K562 (cell line): ENCODE results near the gene LIFR. TPM values are rescaled to one million over a fixed set of nuclear protein-coding genes. Genes with fewer than 3 reads are reported as not detected.

Experiments used
- BACH1 ChIP-seq: fragments of 200-800 bp; sonication (Bioruptor generic); IDR thresholded peaks from 2 replicates; pipeline ENCODE4 v1.6.1; 2016; ENCODE audit warnings: missing genetic modification characterization, missing compliant biosample characterization
- DMBX1 ChIP-seq: fragments of 250-450 bp; sonication (Bioruptor Pico); IDR thresholded peaks from 2 replicates; pipeline ENCODE4 v1.8.0; 2022; ENCODE audit warnings: inconsistent platforms, mild to moderate bottlenecking, moderate library complexity, borderline replicate concordance
- RBM17 ChIP-seq: fragments of 200-400 bp; formaldehyde crosslinking; IDR thresholded peaks from 2 replicates; pipeline ENCODE4 v1.6.1; 2017; ENCODE audit warnings: low read depth, mild to moderate bottlenecking, low read length, borderline replicate concordance
- TSHZ1 ChIP-seq: fragments of 250-450 bp; sonication (Bioruptor Pico); IDR thresholded peaks from 2 replicates; pipeline ENCODE4 v1.4.0; 2020; ENCODE audit warnings: mild to moderate bottlenecking, moderate library complexity
- VEZF1 ChIP-seq: fragments of 200-800 bp; sonication (Bioruptor generic); IDR thresholded peaks from 2 replicates; pipeline ENCODE4 v1.6.1; 2017; ENCODE audit warnings: missing genetic modification characterization, missing compliant biosample characterization
- ZFPM2 ChIP-seq: fragments of 250-450 bp; sonication (Bioruptor Pico); IDR thresholded peaks from 2 replicates; pipeline ENCODE4 v1.5.1; 2022; ENCODE audit warnings: mild to moderate bottlenecking
- ZNF165 ChIP-seq: fragments of 250-450 bp; sonication (Bioruptor Pico); IDR thresholded peaks from 2 replicates; pipeline ENCODE4 v1.4.0; 2020; ENCODE audit warnings: borderline replicate concordance
- ZNF407 ChIP-seq: fragments of 450-650 bp; IDR thresholded peaks from 2 replicates; pipeline ENCODE4 v1.6.1; 2016; ENCODE audit warnings: low read depth
- polyA plus RNA-seq, 8 experiments: library from polyadenylated mRNA; depleted of rRNA in 4 of 8; stranded (reverse) in 5 of 8; unstranded in 3 of 8; fragments of >200 nt; fragmentation: Nextera tagmentation in 2 of 8; fragmentation: Illumina TruSeq in 1 of 8; extraction: Ambion mirVana in 2 of 8; extraction: Trizol in 1 of 8; gene quantifications; 2 replicates each; pipeline versions ENCODE4 v1.2.1 to v1.2.3, GENCODE V29; 2011 to 2014; ENCODE audit warnings: inconsistent platforms in 1 of 8, missing spikeins in 1 of 8
- total RNA-seq, 7 experiments: library from RNA; depleted of rRNA in 6 of 7; stranded (reverse); fragments of >200 nt in 6 of 7; fragmentation: Illumina TruSeq in 2 of 7; extraction: Trizol in 2 of 7; gene quantifications; 2 replicates each; pipeline versions ENCODE4 v1.2.1 to v1.2.3, GENCODE V29; 2011 to 2021; ENCODE audit warnings: low replicate concordance in 1 of 7
- TF ChIP-seq, protein P1 (sequence below): sonication (generic); formaldehyde crosslinking; IDR thresholded peaks from 2 replicates; pipeline ENCODE4 v1.8.1; 2023; ENCODE audit warnings: mild to moderate bottlenecking, missing genetic modification reagents
- TF ChIP-seq, protein P2 (sequence below): sonication (generic); formaldehyde crosslinking; IDR thresholded peaks from 2 replicates; pipeline ENCODE4 v1.8.0; 2022; ENCODE audit warnings: missing genetic modification reagents, mild to moderate bottlenecking, moderate library complexity, borderline replicate concordance

Gene LIFR
- total and polyA plus RNA-seq, 9 of the 15 experiments (the other 6 are each of a cell fraction or from before 2014, with no cell fraction given): 0.43 to 5.7 (median 3.3) TPM

DNA sequence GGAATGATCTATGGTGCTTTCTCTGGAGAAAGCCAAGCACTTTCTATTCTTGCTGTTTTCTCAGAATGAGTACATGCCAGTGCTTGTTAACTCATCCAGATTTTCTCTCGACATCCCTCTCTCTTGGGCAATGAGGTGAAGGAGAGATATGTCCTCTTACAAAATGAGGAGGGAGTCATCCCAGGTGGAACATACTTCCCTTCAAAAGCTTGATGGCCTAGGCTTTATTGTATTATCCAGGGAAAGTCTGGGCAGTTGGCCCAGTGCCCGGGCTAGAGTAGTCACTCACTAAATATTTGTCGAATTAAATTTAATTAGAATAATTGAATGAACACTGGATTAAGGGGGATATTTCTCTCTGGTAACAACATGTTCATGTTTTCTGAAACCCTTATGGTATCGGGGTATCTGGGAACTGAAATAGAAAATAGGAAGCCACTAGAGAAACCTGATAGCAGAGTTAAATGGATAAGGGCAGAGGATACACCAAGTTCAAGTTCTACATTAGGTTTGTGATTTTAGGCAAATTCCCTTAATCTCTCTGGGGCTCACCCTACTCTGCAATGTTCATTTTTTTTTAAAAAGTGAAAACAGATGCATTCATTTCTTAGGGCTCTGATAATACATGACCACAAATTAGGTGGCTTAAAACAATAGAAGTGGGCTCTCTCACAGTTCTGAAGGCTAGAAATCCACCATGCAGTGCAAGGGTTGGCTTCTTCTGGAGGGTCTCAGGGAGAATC is 99.6 kb downstream of the LIFR start (continued):
- TF ChIP-seq ZNF407: no peak
- TF ChIP-seq VEZF1: no peak
- TF ChIP-seq ZNF165: no peak
- TF ChIP-seq BACH1 (tag): no peak
- no peak for TF ChIP-seq ZFPM2 (CRISPR knock-in tag)
- TF ChIP-seq RBM17: no peak
- TF ChIP-seq DMBX1: no peak
- TF ChIP-seq TSHZ1 (CRISPR knock-in tag): no peak
- TF ChIP-seq, protein P1, sequence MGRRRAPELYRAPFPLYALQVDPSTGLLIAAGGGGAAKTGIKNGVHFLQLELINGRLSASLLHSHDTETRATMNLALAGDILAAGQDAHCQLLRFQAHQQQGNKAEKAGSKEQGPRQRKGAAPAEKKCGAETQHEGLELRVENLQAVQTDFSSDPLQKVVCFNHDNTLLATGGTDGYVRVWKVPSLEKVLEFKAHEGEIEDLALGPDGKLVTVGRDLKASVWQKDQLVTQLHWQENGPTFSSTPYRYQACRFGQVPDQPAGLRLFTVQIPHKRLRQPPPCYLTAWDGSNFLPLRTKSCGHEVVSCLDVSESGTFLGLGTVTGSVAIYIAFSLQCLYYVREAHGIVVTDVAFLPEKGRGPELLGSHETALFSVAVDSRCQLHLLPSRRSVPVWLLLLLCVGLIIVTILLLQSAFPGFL (CRISPR knock-in tag): no peak
- TF ChIP-seq, protein P2, sequence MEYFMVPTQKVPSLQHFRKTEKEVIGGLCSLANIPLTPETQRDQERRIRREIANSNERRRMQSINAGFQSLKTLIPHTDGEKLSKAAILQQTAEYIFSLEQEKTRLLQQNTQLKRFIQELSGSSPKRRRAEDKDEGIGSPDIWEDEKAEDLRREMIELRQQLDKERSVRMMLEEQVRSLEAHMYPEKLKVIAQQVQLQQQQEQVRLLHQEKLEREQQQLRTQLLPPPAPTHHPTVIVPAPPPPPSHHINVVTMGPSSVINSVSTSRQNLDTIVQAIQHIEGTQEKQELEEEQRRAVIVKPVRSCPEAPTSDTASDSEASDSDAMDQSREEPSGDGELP (CRISPR knock-in tag): no peak
